ENCODE measurements around the gene KCNJ6.

DNA sequence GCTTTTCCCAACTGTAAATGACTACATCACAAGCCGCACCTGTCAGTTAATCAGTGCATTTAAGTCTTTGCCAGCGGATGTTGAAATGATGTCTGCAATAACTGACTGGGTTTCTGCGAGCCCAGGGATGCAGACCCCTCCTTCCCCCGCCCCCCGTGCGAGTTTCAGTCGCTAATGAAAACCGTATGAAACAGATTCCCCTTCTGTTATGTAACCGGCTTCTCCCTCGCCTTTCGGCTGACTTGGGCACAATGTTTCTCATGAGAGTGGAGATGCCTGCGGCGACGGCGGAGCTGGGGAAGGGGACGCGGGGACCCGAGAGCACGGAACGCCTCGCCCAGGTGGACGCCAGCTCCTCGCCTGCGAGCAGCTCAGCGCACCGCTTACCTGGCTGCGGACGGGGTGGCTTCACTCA lies 753 bp downstream of the KCNJ6 start:
- TF ChIP-seq POLR2A (IDR thresholded peaks at IDR 0.05; ENCODE audit: low read length) (no peak), GATA1 (IDR thresholded peaks at IDR 0.05; ENCODE audit: low read depth, low read length) (no peak)

All from erythroblast (primary cell).